Aortic smooth muscle cell (primary cell): ENCODE measurements around the gene KLC3. TPM values are rescaled to one million over a fixed set of nuclear protein-coding genes. Genes with fewer than 3 reads are reported as not detected.

Experiments used
- total RNA-seq: library from RNA; depleted of rRNA; stranded (reverse); fragments of >200 nt; gene quantifications from 2 replicates; pipeline ENCODE4 v1.2.3, GENCODE V29; 2014

KLC3 gene
- total RNA-seq, result not detected in 2 replicates

DNA sequence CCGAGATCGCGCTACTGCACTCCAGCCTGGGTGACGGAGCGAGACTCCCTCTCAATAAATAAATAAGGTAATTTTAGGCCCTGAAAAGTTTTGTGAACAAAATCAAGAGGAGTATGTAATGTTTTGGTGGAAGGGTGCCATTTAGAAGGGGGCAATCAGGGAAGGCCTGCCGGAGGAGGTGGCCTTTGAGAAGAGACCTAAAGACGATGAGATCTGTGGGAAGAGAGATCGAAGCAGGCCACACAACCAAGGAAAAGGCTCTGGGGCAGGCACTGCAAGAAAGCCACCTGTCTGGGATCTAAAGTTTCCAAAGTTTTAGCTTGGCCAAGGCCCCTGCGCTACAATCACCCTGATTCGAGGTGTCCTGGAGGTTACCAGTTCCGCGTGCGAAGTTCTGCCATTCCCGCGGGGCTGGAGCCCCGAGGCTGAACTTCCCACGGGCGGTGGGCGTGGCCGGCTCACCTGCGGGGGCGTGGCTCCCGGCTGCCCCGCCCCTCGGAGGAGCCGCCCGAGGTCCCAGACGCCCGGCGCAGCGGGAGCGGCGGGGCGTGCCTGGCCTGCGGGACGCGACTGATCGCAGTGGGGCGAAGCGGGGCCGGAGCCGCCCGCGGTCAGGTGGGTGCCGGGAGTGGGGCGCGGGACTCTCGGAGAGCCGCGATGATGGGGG is at the start of gene KLC3:
TSS of gene KLC3 (plus strand) at position 519 of the 667 bp plus-strand sequence. CDS start 4,792 bp downstream, outside the sequence.

DNA sequence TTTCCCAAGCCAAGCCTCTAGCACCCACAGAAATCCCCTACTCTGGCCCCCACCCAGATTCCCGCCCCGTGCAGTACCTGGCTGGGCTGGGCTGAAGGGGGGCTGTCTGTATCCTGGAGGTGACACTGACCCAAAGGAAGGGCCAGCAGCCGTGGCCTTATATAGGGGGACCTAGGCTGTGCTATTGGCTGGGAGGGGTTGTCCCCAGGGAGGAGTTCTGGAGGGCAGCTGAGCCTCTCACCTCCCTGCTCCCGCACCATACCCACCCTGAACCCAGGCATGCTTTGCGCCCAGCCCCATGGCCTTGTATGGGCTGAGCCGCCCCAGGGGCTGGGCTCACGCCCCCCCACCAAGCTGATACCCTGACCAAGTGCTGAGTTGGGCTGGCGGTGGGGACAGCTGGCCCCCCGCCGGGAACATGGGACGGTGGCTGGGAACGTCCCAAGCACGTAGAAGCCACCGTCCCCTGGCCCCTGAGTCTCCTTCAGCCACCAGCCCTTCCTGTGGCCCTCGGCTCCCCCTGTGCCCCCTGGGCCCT is 17.7 kb upstream of the KLC3 start, which contains the start of gene CKM:
TSS of gene CKM (minus strand) at position 132 of the 538 bp plus-strand sequence. CDS start 3,162 bp downstream, outside the sequence.

GRCh38 chr19:45370410-45371204 is 30.1 kb downstream of the KLC3 start, which contains the start of gene ERCC2:
Gene ERCC2 (minus strand): TSS chr19:45370573. CDS start chr19:45370540, 33 bp downstream.

Other genes starting within 250 kb of the KLC3 start
- 19.6 and 20.3 TPM in 2 replicates for gene PPP1R37, start 247.6 kb upstream of the KLC3 start, total RNA-seq
- 0.06 and 0.26 TPM in 2 replicates for gene NKPD1, start 179.8 kb upstream of the KLC3 start, total RNA-seq
- gene TRAPPC6A, start 162.5 kb upstream of the KLC3 start, total RNA-seq, result 6.5 and 7.5 TPM in 2 replicates
- 2.8 and 3.5 TPM in 2 replicates for gene BLOC1S3, start 162.0 kb upstream of the KLC3 start, total RNA-seq
- not detected in 2 replicates for gene EXOC3L2, start 95.3 kb upstream of the KLC3 start, total RNA-seq
- gene MARK4, start 89.5 kb upstream of the KLC3 start, total RNA-seq, result 9.5 and 18.3 TPM in 2 replicates
- 0.06 TPM in 1 of 2 replicates, not detected in the other for gene CKM, start 17.9 kb upstream of the KLC3 start, total RNA-seq
- gene ERCC2, start 29.8 kb downstream of the KLC3 start, total RNA-seq, result 9.1 and 14.4 TPM in 2 replicates
- gene PPP1R13L, start 64.3 kb downstream of the KLC3 start, total RNA-seq, result 0.53 and 2.9 TPM in 2 replicates
- gene POLR1G, start 65.9 kb downstream of the KLC3 start, total RNA-seq, result 4.1 and 6.9 TPM in 2 replicates
- 113 and 133 TPM in 2 replicates for gene ERCC1, start 83.2 kb downstream of the KLC3 start, total RNA-seq
- gene FOSB, start 127.2 kb downstream of the KLC3 start, total RNA-seq, result 0.40 and 0.44 TPM in 2 replicates
- gene RTN2, start 156.3 kb downstream of the KLC3 start, total RNA-seq, result 4.4 and 6.5 TPM in 2 replicates
- 1.7 and 2.1 TPM in 2 replicates for gene PPM1N, start 157.7 kb downstream of the KLC3 start, total RNA-seq
- 53.3 and 61.2 TPM in 2 replicates for gene VASP, start 166.7 kb downstream of the KLC3 start, total RNA-seq
- 4.4 TPM in 2 replicates for gene OPA3, start 244.1 kb downstream of the KLC3 start, total RNA-seq